RKO (cell line): Measurements from ENCODE around the gene MASTL.

ENCODE experiments used
- DNase-seq: peaks from one replicate; pipeline ENCODE4 v3.0.0-alpha.2; 2016; ENCODE audit warnings: low spot score

MASTL gene

GRCh38 chr10:27155066-27155754, at the start of gene MASTL:
TSS of gene MASTL (plus strand) at chr10:27155352. CDS start at chr10:27155427, 75 bp downstream.
- peak; percentile 97 for DNase-seq

- DNase-seq: no peak
These were observed 47.0 kb upstream of the MASTL start for GRCh38 chr10:27108165-27108564.

- DNase-seq: no peak
These were observed 20.8 kb upstream of the MASTL start for GRCh38 chr10:27134371-27134770.

- DNase-seq: no peak
These were observed 16.9 kb upstream of the MASTL start for GRCh38 chr10:27138277-27138676.

GRCh38 chr10:27143686-27144085, 11.5 kb upstream of the MASTL start:
- DNase-seq: no peak

GRCh38 chr10:27145937-27146336, 9.2 kb upstream of the MASTL start:
- DNase-seq: no peak

- no peak for DNase-seq
These were observed 7.5 kb upstream of the MASTL start for GRCh38 chr10:27147701-27148100.

GRCh38 chr10:27150261-27150660, 4.9 kb upstream of the MASTL start:
- no peak for DNase-seq

- DNase-seq: no peak
These were observed 2.5 kb upstream of the MASTL start for GRCh38 chr10:27152687-27153086.

GRCh38 chr10:27153329-27153728, 1.8 kb upstream of the MASTL start:
- no peak for DNase-seq

GRCh38 chr10:27153845-27154193, 1.3 kb upstream of the MASTL start:
- DNase-seq: peak; percentile 72

- peak; percentile 48 for DNase-seq
These were observed 1.4 kb downstream of the MASTL start for GRCh38 chr10:27156566-27156965.

- peak; percentile 53 for DNase-seq
These were observed 2.0 kb downstream of the MASTL start for GRCh38 chr10:27157150-27157549.

GRCh38 chr10:27158421-27158820, 3.3 kb downstream of the MASTL start:
- peak; percentile 35 for DNase-seq

GRCh38 chr10:27169849-27170248, 14.7 kb downstream of the MASTL start:
- DNase-seq: no peak

GRCh38 chr10:27188259-27188658, 33.1 kb downstream of the MASTL start:
- no peak for DNase-seq

GRCh38 chr10:27188897-27189296, 33.7 kb downstream of the MASTL start:
- DNase-seq: no peak

- DNase-seq: no peak
These were observed 35.4 kb downstream of the MASTL start for GRCh38 chr10:27190508-27190907.

- DNase-seq: peak; percentile 92
These were observed 37.1 kb downstream of the MASTL start for GRCh38 chr10:27192284-27192683.

- no peak for DNase-seq
These were observed 42.9 kb downstream of the MASTL start for GRCh38 chr10:27197980-27198620.

GRCh38 chr10:27203806-27204205, 48.7 kb downstream of the MASTL start:
- no peak for DNase-seq

- no peak for DNase-seq
These were observed 52.2 kb downstream of the MASTL start for GRCh38 chr10:27207350-27207749.

GRCh38 chr10:27223964-27224363, 68.8 kb downstream of the MASTL start:
- peak; percentile 60 for DNase-seq

- no peak for DNase-seq
These were observed 69.9 kb downstream of the MASTL start for GRCh38 chr10:27225011-27225590.
